ENCODE results near the gene WDHD1.
"Not testable (repeated sequence)": the region's sequence is repeated elsewhere in the genome, so short reads cannot be mapped to it uniquely, and the experiment has no call there.

WDHD1 gene

GRCh38 chr14:55048900-55049436 lies 22.1 kb upstream of the WDHD1 start:
- DNase-seq (ENCODE audit: low read depth in 3 of 3), result no peak

- no peak for DNase-seq (ENCODE audit: low read depth in 3 of 3)
Observed at GRCh38 chr14:55047301-55048053, 20.6 kb upstream of the WDHD1 start.

GRCh38 chr14:55045087-55045486 lies 18.2 kb upstream of the WDHD1 start:
- DNase-seq (ENCODE audit: low read depth in 3 of 3), result no peak

- no peak for DNase-seq (ENCODE audit: low read depth in 3 of 3)
Observed at GRCh38 chr14:55043528-55043927, 16.6 kb upstream of the WDHD1 start.

- DNase-seq (ENCODE audit: low read depth in 3 of 3), result no peak
Observed at GRCh38 chr14:55038708-55039107, 11.8 kb upstream of the WDHD1 start.

- not testable (repeated sequence) for DNase-seq (ENCODE audit: low read depth in 3 of 3)
Observed at GRCh38 chr14:55037995-55038394, 11.1 kb upstream of the WDHD1 start.

GRCh38 chr14:55031190-55031589 lies 4.3 kb upstream of the WDHD1 start:
- DNase-seq (ENCODE audit: low read depth in 3 of 3), result no peak

- no peak for DNase-seq (ENCODE audit: low read depth in 3 of 3)
Observed at GRCh38 chr14:55028476-55028875, 1.6 kb upstream of the WDHD1 start.

- no peak for DNase-seq (ENCODE audit: low read depth in 3 of 3)
Observed at GRCh38 chr14:55028066-55028465, 1.2 kb upstream of the WDHD1 start.

- no peak for DNase-seq (ENCODE audit: low read depth in 3 of 3)
Observed at GRCh38 chr14:55026441-55026792, 482 bp downstream of the WDHD1 start.

- no peak for DNase-seq (ENCODE audit: low read depth in 3 of 3)
Observed at GRCh38 chr14:55025948-55026347, 951 bp downstream of the WDHD1 start.

- DNase-seq (ENCODE audit: low read depth in 3 of 3), result not testable (repeated sequence)
Observed at GRCh38 chr14:55024365-55024764, 2.5 kb downstream of the WDHD1 start.

- DNase-seq (ENCODE audit: low read depth in 3 of 3), result no peak
Observed at GRCh38 chr14:55019968-55020554, 6.8 kb downstream of the WDHD1 start.

- DNase-seq (ENCODE audit: low read depth in 3 of 3), result no peak
Observed at GRCh38 chr14:55015006-55015405, 11.9 kb downstream of the WDHD1 start.

GRCh38 chr14:55005071-55005470 lies 21.8 kb downstream of the WDHD1 start:
- no peak for DNase-seq (ENCODE audit: low read depth in 3 of 3)

GRCh38 chr14:55000381-55000780 lies 26.5 kb downstream of the WDHD1 start:
- DNase-seq (ENCODE audit: low read depth in 3 of 3), result no peak

GRCh38 chr14:54985156-54985555 lies 41.7 kb downstream of the WDHD1 start:
- no peak for DNase-seq (ENCODE audit: low read depth in 3 of 3)

- no peak for DNase-seq (ENCODE audit: low read depth in 3 of 3)
Observed at GRCh38 chr14:54981698-54982097, 45.2 kb downstream of the WDHD1 start.

GRCh38 chr14:54979039-54979438 lies 47.9 kb downstream of the WDHD1 start:
- DNase-seq (ENCODE audit: low read depth in 3 of 3), result no peak

GRCh38 chr14:54976316-54976715 lies 50.6 kb downstream of the WDHD1 start:
- DNase-seq (ENCODE audit: low read depth in 3 of 3), result no peak

- no peak for DNase-seq (ENCODE audit: low read depth in 3 of 3)
Observed at GRCh38 chr14:54975856-54976255, 51.0 kb downstream of the WDHD1 start.

GRCh38 chr14:54974788-54975414 lies 52.0 kb downstream of the WDHD1 start:
- DNase-seq (ENCODE audit: low read depth in 3 of 3), result no peak

GRCh38 chr14:54967496-54967895 lies 59.4 kb downstream of the WDHD1 start:
- DNase-seq (ENCODE audit: low read depth in 3 of 3), result no peak
